ENCODE data around the gene RGS3.

DNA sequence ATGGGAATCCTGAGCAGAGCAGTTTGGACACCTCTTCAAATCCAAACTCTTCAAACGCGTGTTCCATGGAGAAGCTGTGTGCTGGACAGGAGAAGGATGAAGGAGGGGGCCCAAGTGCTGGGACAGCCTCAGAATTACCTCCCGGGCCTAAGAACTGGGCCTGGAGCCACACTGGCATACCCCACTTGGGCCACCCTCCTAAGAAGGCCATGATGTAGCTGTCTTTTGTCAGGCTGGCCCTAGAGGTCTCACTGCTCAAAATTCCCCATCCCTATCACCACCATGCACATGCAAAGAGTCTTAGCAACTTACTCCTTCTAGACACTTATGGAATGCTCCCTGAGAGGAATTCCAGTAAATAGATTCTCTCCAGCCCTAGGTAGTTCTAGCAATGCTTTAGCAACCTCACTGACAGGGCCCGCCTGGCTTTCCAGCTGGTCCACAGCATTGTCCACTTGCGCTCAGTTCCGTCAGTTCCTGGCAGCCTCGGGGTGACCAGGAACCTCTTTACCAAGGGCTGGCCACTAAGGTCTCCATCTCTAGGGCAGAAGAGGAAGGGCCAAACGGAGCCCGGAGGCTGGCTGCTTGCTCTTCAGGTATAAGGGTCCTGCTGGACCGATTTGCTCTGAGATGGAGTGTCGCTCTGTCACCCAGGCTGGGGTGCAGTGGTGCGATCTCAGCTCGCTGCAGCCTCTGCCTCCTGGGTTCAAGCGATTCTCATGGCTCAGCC, 75.3 kb downstream of the RGS3 start:
- no peak for TF ChIP-seq CTCF (IDR thresholded peaks at IDR 0.05 in 4 of 5, conservative IDR thresholded peaks at IDR 0.05 in 1 of 5)
- TF ChIP-seq POLR2A (IDR thresholded peaks at IDR 0.05) = no peak

Measured in gastrocnemius medialis (tissue), 4 donors.